ENCODE results near the gene ELOVL5.

DNA sequence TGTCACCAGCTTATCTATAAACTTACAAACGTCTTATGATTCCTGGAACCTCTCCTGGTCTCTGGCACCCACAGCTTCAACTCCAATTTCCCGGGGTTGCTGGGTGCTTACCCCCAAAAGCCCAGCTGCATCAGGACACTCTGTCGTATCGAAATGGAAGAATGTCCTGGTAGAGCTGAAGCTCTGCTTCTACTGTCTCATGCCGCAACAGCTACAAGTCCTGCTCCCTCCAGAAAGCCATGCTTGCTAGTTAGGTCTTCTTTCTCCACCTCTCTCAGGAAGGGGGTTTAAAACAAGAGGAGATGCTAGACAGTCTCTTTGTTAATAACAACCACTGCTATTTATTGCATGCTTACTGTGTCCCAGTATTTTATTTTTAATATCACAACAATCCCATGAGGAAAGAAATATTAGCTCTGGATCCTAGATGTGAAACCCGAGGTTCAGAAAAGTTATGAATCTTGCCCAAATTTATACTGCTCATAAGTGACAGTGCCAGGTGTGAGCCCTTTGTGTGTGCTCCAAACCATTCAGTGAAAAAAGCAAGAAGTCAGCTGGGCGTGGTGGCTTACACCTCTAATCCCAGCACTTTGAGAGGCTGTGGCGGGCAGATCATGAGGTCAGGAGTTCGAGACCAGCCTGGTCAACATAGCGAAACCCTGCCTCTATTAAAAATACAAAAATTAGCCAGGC lies 117.8 kb downstream of the ELOVL5 start:
- TF ChIP-seq, protein P1, sequence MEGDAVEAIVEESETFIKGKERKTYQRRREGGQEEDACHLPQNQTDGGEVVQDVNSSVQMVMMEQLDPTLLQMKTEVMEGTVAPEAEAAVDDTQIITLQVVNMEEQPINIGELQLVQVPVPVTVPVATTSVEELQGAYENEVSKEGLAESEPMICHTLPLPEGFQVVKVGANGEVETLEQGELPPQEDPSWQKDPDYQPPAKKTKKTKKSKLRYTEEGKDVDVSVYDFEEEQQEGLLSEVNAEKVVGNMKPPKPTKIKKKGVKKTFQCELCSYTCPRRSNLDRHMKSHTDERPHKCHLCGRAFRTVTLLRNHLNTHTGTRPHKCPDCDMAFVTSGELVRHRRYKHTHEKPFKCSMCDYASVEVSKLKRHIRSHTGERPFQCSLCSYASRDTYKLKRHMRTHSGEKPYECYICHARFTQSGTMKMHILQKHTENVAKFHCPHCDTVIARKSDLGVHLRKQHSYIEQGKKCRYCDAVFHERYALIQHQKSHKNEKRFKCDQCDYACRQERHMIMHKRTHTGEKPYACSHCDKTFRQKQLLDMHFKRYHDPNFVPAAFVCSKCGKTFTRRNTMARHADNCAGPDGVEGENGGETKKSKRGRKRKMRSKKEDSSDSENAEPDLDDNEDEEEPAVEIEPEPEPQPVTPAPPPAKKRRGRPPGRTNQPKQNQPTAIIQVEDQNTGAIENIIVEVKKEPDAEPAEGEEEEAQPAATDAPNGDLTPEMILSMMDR (IDR thresholded peaks at IDR 0.05) = no peak
- TF ChIP-seq POLR2A (IDR thresholded peaks at IDR 0.05) = no peak

Measured in thyroid gland (tissue), 4 donors.